GM19395 (cell line): ENCODE data around the gene C10orf120.

Experiments
- ATAC-seq: cut with Tn5 transposase; IDR thresholded peaks from one replicate; pipeline ENCODE4 v1.9.1; 2021; ENCODE audit warnings: mild to moderate bottlenecking, moderate library complexity; ENCODE audit not compliant: unreplicated experiment

C10orf120 gene

GRCh38 chr10:122662231-122662630 lies 37.4 kb downstream of the C10orf120 start:
- no peak for ATAC-seq

- ATAC-seq = no peak
These were observed 39.0 kb downstream of the C10orf120 start for GRCh38 chr10:122660696-122661095.

- ATAC-seq = no peak
These were observed 40.0 kb downstream of the C10orf120 start for GRCh38 chr10:122659651-122660050.

GRCh38 chr10:122659126-122659525 lies 40.5 kb downstream of the C10orf120 start:
- ATAC-seq = no peak

GRCh38 chr10:122658356-122659049 lies 41.1 kb downstream of the C10orf120 start:
- ATAC-seq = no peak

GRCh38 chr10:122657729-122658128 lies 41.9 kb downstream of the C10orf120 start:
- ATAC-seq = no peak

GRCh38 chr10:122657255-122657654 lies 42.4 kb downstream of the C10orf120 start:
- no peak for ATAC-seq

GRCh38 chr10:122656741-122657140 lies 42.9 kb downstream of the C10orf120 start:
- no peak for ATAC-seq

- no peak for ATAC-seq
These were observed 43.3 kb downstream of the C10orf120 start for GRCh38 chr10:122656308-122656705.

GRCh38 chr10:122655524-122656307 lies 43.9 kb downstream of the C10orf120 start:
- no peak for ATAC-seq

- no peak for ATAC-seq
These were observed 49.3 kb downstream of the C10orf120 start for GRCh38 chr10:122650331-122650730.

- no peak for ATAC-seq
These were observed 49.7 kb downstream of the C10orf120 start for GRCh38 chr10:122649903-122650302.

GRCh38 chr10:122648599-122649428 lies 50.8 kb downstream of the C10orf120 start:
- no peak for ATAC-seq
